Ishikawa (cell line): ENCODE data around the gene KCND3.

ENCODE experiments used
- CEBPB ChIP-seq: IDR thresholded peaks from 2 replicates; pipeline ENCODE4 v1.6.1; 2012
- CREB1 ChIP-seq: IDR thresholded peaks from 2 replicates; pipeline ENCODE4 v1.6.1; 2012; ENCODE audit warnings: low read depth
- EGR1 ChIP-seq: IDR thresholded peaks from 2 replicates; pipeline ENCODE4 v1.6.1; 2012
- EP300 ChIP-seq: IDR thresholded peaks from 2 replicates; pipeline ENCODE4 v1.6.1; 2012; ENCODE audit warnings: borderline replicate concordance
- FOXM1 ChIP-seq: IDR thresholded peaks from 2 replicates; pipeline ENCODE4 v1.6.1; 2012; ENCODE audit warnings: low read depth, borderline replicate concordance
- NFIC ChIP-seq: IDR thresholded peaks from 2 replicates; pipeline ENCODE4 v1.6.1; 2012
- RAD21 ChIP-seq: IDR thresholded peaks from 2 replicates; pipeline ENCODE4 v1.6.1; 2012; ENCODE audit warnings: low read depth
- TAF1 ChIP-seq: IDR thresholded peaks from 2 replicates; pipeline ENCODE4 v1.6.1; 2012; ENCODE audit warnings: low read depth, mild to moderate bottlenecking
- TCF12 ChIP-seq: IDR thresholded peaks from 2 replicates; pipeline ENCODE4 v1.6.1; 2012; ENCODE audit warnings: low read depth
- TEAD4 ChIP-seq: IDR thresholded peaks from 2 replicates; pipeline ENCODE4 v1.6.1; 2012
- YY1 ChIP-seq: IDR thresholded peaks from 2 replicates; pipeline ENCODE4 v1.6.1; 2012; ENCODE audit warnings: low read depth
- ZBTB7A ChIP-seq: IDR thresholded peaks from 2 replicates; pipeline ENCODE4 v1.6.1; 2012; ENCODE audit warnings: low read depth
- TF ChIP-seq, protein P1 (sequence below): IDR thresholded peaks from 2 replicates; pipeline ENCODE4 v1.6.1; 2012; ENCODE audit warnings: low read depth, mild to moderate bottlenecking
- TF ChIP-seq, protein P2 (sequence below): IDR thresholded peaks from 2 replicates; pipeline ENCODE4 v1.6.1; 2012
- TF ChIP-seq, protein P3 (sequence below): IDR thresholded peaks from 2 replicates; pipeline ENCODE4 v1.6.1; 2012

KCND3 gene

DNA sequence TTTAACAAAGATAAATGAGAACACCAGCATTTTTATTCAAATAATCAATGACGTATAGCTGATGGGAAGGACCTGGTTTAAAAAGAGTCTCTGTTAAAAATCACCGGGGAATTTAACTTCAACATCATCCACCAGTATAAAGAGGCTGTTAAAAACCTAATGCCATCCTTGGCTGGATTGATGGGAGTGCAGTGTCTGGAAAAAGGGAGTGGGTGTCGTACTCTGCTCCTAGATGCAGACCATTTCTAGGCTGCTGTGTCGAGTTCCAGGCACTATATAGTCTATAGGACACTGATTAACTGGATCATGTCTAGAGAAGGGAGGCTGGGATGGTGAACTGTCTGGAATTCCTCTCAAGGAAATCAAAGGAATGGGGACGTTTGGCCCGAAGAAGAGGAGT, 197.7 kb downstream of the KCND3 start:
- TF ChIP-seq NFIC, result no peak
- TF ChIP-seq RAD21, result no peak
- TF ChIP-seq, protein P1, sequence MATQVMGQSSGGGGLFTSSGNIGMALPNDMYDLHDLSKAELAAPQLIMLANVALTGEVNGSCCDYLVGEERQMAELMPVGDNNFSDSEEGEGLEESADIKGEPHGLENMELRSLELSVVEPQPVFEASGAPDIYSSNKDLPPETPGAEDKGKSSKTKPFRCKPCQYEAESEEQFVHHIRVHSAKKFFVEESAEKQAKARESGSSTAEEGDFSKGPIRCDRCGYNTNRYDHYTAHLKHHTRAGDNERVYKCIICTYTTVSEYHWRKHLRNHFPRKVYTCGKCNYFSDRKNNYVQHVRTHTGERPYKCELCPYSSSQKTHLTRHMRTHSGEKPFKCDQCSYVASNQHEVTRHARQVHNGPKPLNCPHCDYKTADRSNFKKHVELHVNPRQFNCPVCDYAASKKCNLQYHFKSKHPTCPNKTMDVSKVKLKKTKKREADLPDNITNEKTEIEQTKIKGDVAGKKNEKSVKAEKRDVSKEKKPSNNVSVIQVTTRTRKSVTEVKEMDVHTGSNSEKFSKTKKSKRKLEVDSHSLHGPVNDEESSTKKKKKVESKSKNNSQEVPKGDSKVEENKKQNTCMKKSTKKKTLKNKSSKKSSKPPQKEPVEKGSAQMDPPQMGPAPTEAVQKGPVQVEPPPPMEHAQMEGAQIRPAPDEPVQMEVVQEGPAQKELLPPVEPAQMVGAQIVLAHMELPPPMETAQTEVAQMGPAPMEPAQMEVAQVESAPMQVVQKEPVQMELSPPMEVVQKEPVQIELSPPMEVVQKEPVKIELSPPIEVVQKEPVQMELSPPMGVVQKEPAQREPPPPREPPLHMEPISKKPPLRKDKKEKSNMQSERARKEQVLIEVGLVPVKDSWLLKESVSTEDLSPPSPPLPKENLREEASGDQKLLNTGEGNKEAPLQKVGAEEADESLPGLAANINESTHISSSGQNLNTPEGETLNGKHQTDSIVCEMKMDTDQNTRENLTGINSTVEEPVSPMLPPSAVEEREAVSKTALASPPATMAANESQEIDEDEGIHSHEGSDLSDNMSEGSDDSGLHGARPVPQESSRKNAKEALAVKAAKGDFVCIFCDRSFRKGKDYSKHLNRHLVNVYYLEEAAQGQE, result no peak
- TF ChIP-seq EGR1, result no peak
- TF ChIP-seq YY1, result no peak
- TF ChIP-seq EP300, result no peak
- TF ChIP-seq TEAD4, result no peak
- TF ChIP-seq TCF12, result no peak
- TF ChIP-seq CREB1, result no peak
- TF ChIP-seq, protein P2, sequence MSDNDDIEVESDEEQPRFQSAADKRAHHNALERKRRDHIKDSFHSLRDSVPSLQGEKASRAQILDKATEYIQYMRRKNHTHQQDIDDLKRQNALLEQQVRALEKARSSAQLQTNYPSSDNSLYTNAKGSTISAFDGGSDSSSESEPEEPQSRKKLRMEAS, result no peak
- TF ChIP-seq, protein P3, sequence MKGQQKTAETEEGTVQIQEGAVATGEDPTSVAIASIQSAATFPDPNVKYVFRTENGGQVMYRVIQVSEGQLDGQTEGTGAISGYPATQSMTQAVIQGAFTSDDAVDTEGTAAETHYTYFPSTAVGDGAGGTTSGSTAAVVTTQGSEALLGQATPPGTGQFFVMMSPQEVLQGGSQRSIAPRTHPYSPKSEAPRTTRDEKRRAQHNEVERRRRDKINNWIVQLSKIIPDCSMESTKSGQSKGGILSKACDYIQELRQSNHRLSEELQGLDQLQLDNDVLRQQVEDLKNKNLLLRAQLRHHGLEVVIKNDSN, result no peak
- no peak for TF ChIP-seq TAF1
- no peak for TF ChIP-seq CEBPB
- TF ChIP-seq FOXM1, result no peak
- TF ChIP-seq ZBTB7A, result no peak

DNA sequence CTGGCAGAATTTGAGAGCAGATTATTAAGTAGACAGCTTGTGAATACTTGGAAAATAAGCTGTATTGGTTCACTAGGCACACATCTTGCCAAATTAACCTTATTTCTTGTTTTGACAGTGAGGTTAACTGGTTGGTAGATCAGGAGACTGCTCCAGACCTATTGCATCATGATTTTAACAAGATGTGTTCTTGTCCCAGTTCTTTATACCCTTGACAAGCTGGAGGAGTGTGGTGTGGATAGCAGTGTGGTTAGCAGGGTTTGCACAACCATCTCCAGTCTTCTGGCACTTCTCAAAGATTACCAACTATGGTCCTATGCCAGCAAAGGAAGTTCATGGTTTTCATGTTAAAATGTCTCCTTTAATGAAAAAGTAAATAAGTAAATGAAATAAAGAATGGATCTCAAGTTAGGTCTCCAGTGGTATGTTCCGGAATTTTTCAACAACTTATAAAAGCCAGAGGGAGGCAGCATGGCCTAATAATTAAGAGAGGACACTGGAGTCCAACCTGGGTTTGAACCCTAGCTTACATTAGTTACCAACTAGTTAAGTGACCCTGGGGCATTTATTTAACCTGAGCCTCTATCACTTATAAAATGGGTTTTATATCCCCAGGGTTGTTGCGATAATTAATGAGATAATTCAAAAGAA, 199.7 kb downstream of the KCND3 start:
- TF ChIP-seq, protein P3, result no peak
- TF ChIP-seq, protein P2, result no peak
- TF ChIP-seq TCF12, result no peak
- TF ChIP-seq EGR1, result no peak
- no peak for TF ChIP-seq ZBTB7A
- TF ChIP-seq EP300, result no peak
- TF ChIP-seq CEBPB, result no peak
- TF ChIP-seq, protein P1, result no peak
- no peak for TF ChIP-seq TEAD4
- no peak for TF ChIP-seq FOXM1

DNA sequence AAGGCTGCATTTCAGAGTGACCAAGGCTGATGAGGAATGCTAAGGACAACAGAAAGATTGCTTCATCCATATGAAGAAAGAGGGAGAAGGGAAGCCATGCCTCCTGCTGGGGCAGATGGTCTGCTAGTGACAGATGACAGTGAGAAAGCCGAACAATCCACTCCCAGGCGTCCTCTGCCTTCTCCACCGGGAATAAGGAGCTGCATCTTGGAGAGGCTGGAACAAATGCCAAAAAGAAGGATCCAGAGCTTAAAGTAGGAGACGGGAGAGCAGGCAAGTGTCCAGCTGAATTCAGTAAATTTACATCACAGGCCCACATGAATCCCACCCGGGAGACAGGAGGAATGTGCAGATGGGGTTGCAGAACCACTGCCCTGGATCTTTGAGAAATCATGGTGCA, 200.3 kb downstream of the KCND3 start:
- no peak for TF ChIP-seq NFIC
- TF ChIP-seq, protein P1, result no peak
- no peak for TF ChIP-seq TEAD4
- no peak for TF ChIP-seq ZBTB7A
- TF ChIP-seq, protein P2, result no peak
- TF ChIP-seq EGR1, result no peak
- TF ChIP-seq TCF12, result no peak
- TF ChIP-seq TAF1, result no peak
- TF ChIP-seq CEBPB, result no peak

DNA sequence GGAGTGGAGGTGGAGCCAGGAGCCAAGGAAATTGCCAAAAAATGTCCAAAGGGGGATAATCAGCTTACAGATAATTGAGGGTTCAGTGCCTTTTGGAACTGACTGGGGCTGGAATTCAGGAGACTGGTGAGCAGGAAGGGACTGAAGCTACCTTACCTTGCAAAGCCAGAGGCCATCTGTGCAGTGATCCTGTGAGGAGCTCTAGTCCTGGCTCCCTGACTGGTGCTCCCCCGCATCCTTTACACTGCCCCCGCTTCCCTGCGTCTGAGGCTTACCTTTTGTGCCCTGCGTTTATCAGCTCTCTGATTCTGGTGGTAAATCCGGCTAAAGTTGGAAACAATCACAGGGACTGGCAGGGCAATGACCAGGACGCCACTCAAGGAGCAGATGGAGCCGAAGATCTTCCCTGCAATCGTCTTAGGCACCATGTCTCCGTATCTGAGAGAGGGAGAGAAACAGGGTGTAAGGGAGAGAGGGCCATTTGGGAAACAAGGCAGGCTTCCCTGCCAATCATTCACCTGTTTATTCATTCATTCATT, 202.7 kb downstream of the KCND3 start:
- TF ChIP-seq CREB1 (no peak), TEAD4 (no peak), CEBPB (no peak), TCF12 (no peak), RAD21 (no peak), YY1 (no peak), EGR1 (no peak), NFIC (no peak), FOXM1 (no peak)
- TF ChIP-seq, protein P1, result no peak
- TF ChIP-seq, protein P2, result no peak
